K562 (cell line): ENCODE measurements around the gene DNAJC6. TPM values are rescaled to one million over a fixed set of nuclear protein-coding genes. Genes with fewer than 3 reads are reported as not detected.

ENCODE experiments used
- BMI1 ChIP-seq: fragments of 150-350 bp; IDR thresholded peaks from 2 replicates; pipeline ENCODE4 v1.6.1; 2014; ENCODE audit warnings: low read length
- C11orf30 ChIP-seq: fragments of 450-650 bp; IDR thresholded peaks from 2 replicates; pipeline ENCODE4 v1.6.1; 2016; ENCODE audit warnings: low read depth, mild to moderate bottlenecking
- CREB3 ChIP-seq: fragments of 450-650 bp; conservative IDR thresholded peaks from 2 replicates; pipeline ENCODE4 v1.6.1; 2016; ENCODE audit warnings: missing genetic modification characterization, low read depth, mild to moderate bottlenecking, missing compliant biosample characterization, moderate library complexity
- HDAC3 ChIP-seq: fragments of 450-650 bp; IDR thresholded peaks from 2 replicates; pipeline ENCODE4 v1.6.1; 2018; ENCODE audit warnings: borderline replicate concordance, mild to moderate bottlenecking, moderate library complexity; ENCODE audit not compliant: partially characterized antibody
- HLTF ChIP-seq: fragments of 450-650 bp; IDR thresholded peaks from 2 replicates; pipeline ENCODE4 v1.6.1; 2016
- HOXB6 ChIP-seq: fragments of 250-450 bp; sonication (Bioruptor Pico); IDR thresholded peaks from 2 replicates; pipeline ENCODE4 v1.5.1; 2022; ENCODE audit warnings: mild to moderate bottlenecking, borderline replicate concordance
- KLF10 ChIP-seq: fragments of 250-450 bp; sonication (Bioruptor Pico); IDR thresholded peaks from 2 replicates; pipeline ENCODE4 v1.6.1; 2021; ENCODE audit warnings: matching md5 sums
- MTA2 ChIP-seq: fragments of 450-650 bp; IDR thresholded peaks from 2 replicates; pipeline ENCODE4 v1.6.1; 2016; ENCODE audit warnings: low read depth
- NR3C1 ChIP-seq: sonication (generic); formaldehyde crosslinking; IDR thresholded peaks from 2 replicates; pipeline ENCODE4 v1.8.1; 2022; ENCODE audit warnings: missing genetic modification reagents
- POU5F1 ChIP-seq: fragments of 150-350 bp; IDR thresholded peaks from 2 replicates; pipeline ENCODE4 v1.6.1; 2014; ENCODE audit warnings: borderline replicate concordance, low read length, low read depth, mild to moderate bottlenecking; ENCODE audit not compliant: partially characterized antibody
- PTTG1 ChIP-seq: fragments of 450-650 bp; IDR thresholded peaks from 2 replicates; pipeline ENCODE4 v1.6.1; 2016; ENCODE audit warnings: low read depth, mild to moderate bottlenecking, missing genetic modification characterization, missing compliant biosample characterization
- PURB ChIP-seq: sonication (generic); formaldehyde crosslinking; IDR thresholded peaks from 2 replicates; pipeline ENCODE4 v1.9.0; 2021; ENCODE audit warnings: low read depth, mild to moderate bottlenecking, missing genetic modification reagents
- RBM39 ChIP-seq: fragments of 200-400 bp; formaldehyde crosslinking; optimal IDR thresholded peaks from 2 replicates; pipeline ENCODE3; 2018; ENCODE audit warnings: low read depth, low read length
- SLC30A9 ChIP-seq: fragments of 250-450 bp; sonication (Bioruptor Pico); IDR thresholded peaks from 2 replicates; pipeline ENCODE4 v1.8.0; 2022; ENCODE audit warnings: mild to moderate bottlenecking, moderate library complexity
- SNRNP70 ChIP-seq: fragments of 200-400 bp; formaldehyde crosslinking; optimal IDR thresholded peaks from 2 replicates; pipeline ENCODE3; 2017; ENCODE audit warnings: low read depth, low read length
- TCF3 ChIP-seq: sonication (generic); formaldehyde crosslinking; IDR thresholded peaks from 2 replicates; pipeline ENCODE4 v1.4.0; 2020; ENCODE audit warnings: mild to moderate bottlenecking, missing genetic modification reagents
- THRAP3 ChIP-seq: fragments of 450-650 bp; IDR thresholded peaks from 2 replicates; pipeline ENCODE4 v1.6.1; 2016; ENCODE audit warnings: mild to moderate bottlenecking, inconsistent platforms, borderline replicate concordance
- ZEB2 ChIP-seq: fragments of 450-650 bp; IDR thresholded peaks from 2 replicates; pipeline ENCODE4 v1.6.1; 2016
- ZNF124 ChIP-seq: sonication (generic); formaldehyde crosslinking; IDR thresholded peaks from 2 replicates; pipeline ENCODE4 v1.8.1; 2022; ENCODE audit warnings: missing genetic modification reagents
- ZNF3 ChIP-seq: fragments of 250-450 bp; sonication (Bioruptor Pico); IDR thresholded peaks from 2 replicates; pipeline ENCODE4 v1.5.0; 2021; ENCODE audit warnings: mild to moderate bottlenecking, moderate library complexity
- ZNF609 ChIP-seq: sonication (generic); formaldehyde crosslinking; IDR thresholded peaks from 2 replicates; pipeline ENCODE4 v1.8.1; 2023; ENCODE audit warnings: missing genetic modification reagents, mild to moderate bottlenecking, borderline replicate concordance
- ZNF778 ChIP-seq: fragments of 450-650 bp; formaldehyde crosslinking; IDR thresholded peaks from 2 replicates; pipeline ENCODE4 v1.4.0; 2020; ENCODE audit warnings: mild to moderate bottlenecking, moderate library complexity
- ZNF830 ChIP-seq: fragments of 250-450 bp; sonication (Bioruptor Pico); IDR thresholded peaks from 2 replicates; pipeline ENCODE4 v1.5.0; 2021; ENCODE audit warnings: mild to moderate bottlenecking
- polyA plus RNA-seq, 8 experiments: library from polyadenylated mRNA; depleted of rRNA in 4 of 8; stranded (reverse) in 5 of 8; unstranded in 3 of 8; fragments of >200 nt; fragmentation: Nextera tagmentation in 2 of 8; fragmentation: Illumina TruSeq in 1 of 8; extraction: Ambion mirVana in 2 of 8; extraction: Trizol in 1 of 8; gene quantifications; 2 replicates each; pipeline versions ENCODE4 v1.2.1 to v1.2.3, GENCODE V29; 2011 to 2014; ENCODE audit warnings: inconsistent platforms in 1 of 8, missing spikeins in 1 of 8
- total RNA-seq, 7 experiments: library from RNA; depleted of rRNA in 6 of 7; stranded (reverse); fragments of >200 nt in 6 of 7; fragmentation: Illumina TruSeq in 2 of 7; extraction: Trizol in 2 of 7; gene quantifications; 2 replicates each; pipeline versions ENCODE4 v1.2.1 to v1.2.3, GENCODE V29; 2011 to 2021; ENCODE audit warnings: low replicate concordance in 1 of 7

The DNAJC6 gene
- total and polyA plus RNA-seq, 9 of the 15 experiments (the other 6 are each of a cell fraction or from before 2014, with no cell fraction given): 6.7 to 78.7 (median 28.0) TPM

- no peak for TF ChIP-seq HLTF
- no peak for TF ChIP-seq PURB (CRISPR knock-in tag)
- peak; percentile 81; the same call in 1 of the 2 replicates for TF ChIP-seq ZNF609 (CRISPR knock-in tag)
- TF ChIP-seq THRAP3: no peak
- no peak for TF ChIP-seq RBM39
- TF ChIP-seq POU5F1: no peak
- peak; percentile 95 for TF ChIP-seq NR3C1 (CRISPR knock-in tag)
- no peak for TF ChIP-seq ZNF3 (CRISPR knock-in tag)
- TF ChIP-seq ZEB2: no peak
- TF ChIP-seq C11orf30: no peak
- no peak for TF ChIP-seq ZNF778 (CRISPR knock-in tag)
- no peak for TF ChIP-seq BMI1
- no peak for TF ChIP-seq HOXB6
- no peak for TF ChIP-seq ZNF830
- TF ChIP-seq TCF3 (CRISPR knock-in tag): peak; percentile 32; the same call in 1 of the 2 replicates
- no peak for TF ChIP-seq HDAC3
- peak; percentile 75 for TF ChIP-seq CREB3 (tag)
- TF ChIP-seq ZNF124 (CRISPR knock-in tag): no peak
- TF ChIP-seq SNRNP70: no peak
- TF ChIP-seq SLC30A9: no peak
- TF ChIP-seq KLF10 (CRISPR knock-in tag): no peak
- no peak for TF ChIP-seq PTTG1 (tag)
- no peak for TF ChIP-seq MTA2
These were observed at the start of gene DNAJC6 (continued) for GRCh38 chr1:65309304-65310077.
